Measurements from ENCODE around the gene NKG7. TPM values are rescaled to one million over a fixed set of nuclear protein-coding genes. Genes with fewer than 3 reads are reported as not detected.

NKG7 gene
- total and polyA plus RNA-seq, 2 of the 13 experiments (the other 11 are each of a cell fraction or from before 2014, with no cell fraction given) = 0.40 TPM; not detected in 1

- TF ChIP-seq HNF4A (CRISPR knock-in tag; IDR thresholded peaks at IDR 0.05) (no peak), CHCHD3 (CRISPR knock-in tag; IDR thresholded peaks at IDR 0.05) (no peak), ZNF577 (CRISPR knock-in tag; IDR thresholded peaks at IDR 0.05; ENCODE audit: borderline replicate concordance, low read depth) (no peak), GPBP1L1 (CRISPR knock-in tag; IDR thresholded peaks at IDR 0.05) (no peak), TBL1XR1 (IDR thresholded peaks at IDR 0.05; ENCODE audit: borderline replicate concordance, low read length, partially characterized antibody) (no peak), ATF1 (CRISPR knock-in tag; IDR thresholded peaks at IDR 0.05) (no peak), ZNF235 (CRISPR knock-in tag; IDR thresholded peaks at IDR 0.05; ENCODE audit: borderline replicate concordance) (no peak), NR0B2 (CRISPR knock-in tag; IDR thresholded peaks at IDR 0.05) (peak; percentile 78; the same call in 1 of the 2 replicates), HOXA7 (CRISPR knock-in tag; IDR thresholded peaks at IDR 0.05) (no peak), NCOA5 (CRISPR knock-in tag; IDR thresholded peaks at IDR 0.05) (no peak), ZNF841 (CRISPR knock-in tag; IDR thresholded peaks at IDR 0.05; ENCODE audit: borderline replicate concordance) (no peak), ZNF451 (CRISPR knock-in tag; IDR thresholded peaks at IDR 0.05) (0 out of 2 replicates have a peak, but pooled peaks have one; percentile 34), PAWR (CRISPR knock-in tag; IDR thresholded peaks at IDR 0.05; ENCODE audit: borderline replicate concordance) (no peak), ISL2 (CRISPR knock-in tag; IDR thresholded peaks at IDR 0.05) (no peak), ZFX (CRISPR knock-in tag; IDR thresholded peaks at IDR 0.05; ENCODE audit: low read depth) (peak; percentile 78), ZNF891 (CRISPR knock-in tag; IDR thresholded peaks at IDR 0.05) (0 out of 2 replicates have a peak, but pooled peaks have one; percentile 52), ZEB1 (IDR thresholded peaks at IDR 0.05; ENCODE audit: insufficient replicate concordance, low read depth) (no peak), ZFP90 (CRISPR knock-in tag; IDR thresholded peaks at IDR 0.05; ENCODE audit: borderline replicate concordance) (no peak; the same call in 1 of the 2 replicates), SMARCC2 (IDR thresholded peaks at IDR 0.05) (no peak), CREB1 (IDR thresholded peaks at IDR 0.05) (no peak), CREB1 (CRISPR knock-in tag; IDR thresholded peaks at IDR 0.05) (no peak)
- TF ChIP-seq, protein P1, sequence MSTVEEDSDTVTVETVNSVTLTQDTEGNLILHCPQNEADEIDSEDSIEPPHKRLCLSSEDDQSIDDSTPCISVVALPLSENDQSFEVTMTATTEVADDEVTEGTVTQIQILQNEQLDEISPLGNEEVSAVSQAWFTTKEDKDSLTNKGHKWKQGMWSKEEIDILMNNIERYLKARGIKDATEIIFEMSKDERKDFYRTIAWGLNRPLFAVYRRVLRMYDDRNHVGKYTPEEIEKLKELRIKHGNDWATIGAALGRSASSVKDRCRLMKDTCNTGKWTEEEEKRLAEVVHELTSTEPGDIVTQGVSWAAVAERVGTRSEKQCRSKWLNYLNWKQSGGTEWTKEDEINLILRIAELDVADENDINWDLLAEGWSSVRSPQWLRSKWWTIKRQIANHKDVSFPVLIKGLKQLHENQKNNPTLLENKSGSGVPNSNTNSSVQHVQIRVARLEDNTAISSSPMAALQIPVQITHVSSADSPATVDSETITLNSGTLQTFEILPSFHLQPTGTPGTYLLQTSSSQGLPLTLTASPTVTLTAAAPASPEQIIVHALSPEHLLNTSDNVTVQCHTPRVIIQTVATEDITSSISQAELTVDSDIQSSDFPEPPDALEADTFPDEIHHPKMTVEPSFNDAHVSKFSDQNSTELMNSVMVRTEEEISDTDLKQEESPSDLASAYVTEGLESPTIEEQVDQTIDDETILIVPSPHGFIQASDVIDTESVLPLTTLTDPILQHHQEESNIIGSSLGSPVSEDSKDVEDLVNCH (CRISPR knock-in tag; IDR thresholded peaks at IDR 0.05) = no peak
- TF ChIP-seq, protein P2, sequence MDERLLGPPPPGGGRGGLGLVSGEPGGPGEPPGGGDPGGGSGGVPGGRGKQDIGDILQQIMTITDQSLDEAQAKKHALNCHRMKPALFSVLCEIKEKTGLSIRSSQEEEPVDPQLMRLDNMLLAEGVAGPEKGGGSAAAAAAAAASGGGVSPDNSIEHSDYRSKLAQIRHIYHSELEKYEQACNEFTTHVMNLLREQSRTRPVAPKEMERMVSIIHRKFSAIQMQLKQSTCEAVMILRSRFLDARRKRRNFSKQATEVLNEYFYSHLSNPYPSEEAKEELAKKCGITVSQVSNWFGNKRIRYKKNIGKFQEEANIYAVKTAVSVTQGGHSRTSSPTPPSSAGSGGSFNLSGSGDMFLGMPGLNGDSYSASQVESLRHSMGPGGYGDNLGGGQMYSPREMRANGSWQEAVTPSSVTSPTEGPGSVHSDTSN (CRISPR knock-in tag; IDR thresholded peaks at IDR 0.05) = no peak
These were observed 18.2 kb downstream of the NKG7 start (continued) for GRCh38 chr19:51354103-51354741.

Data from HepG2 (cell line).